NCI-H1105 treated with DMSO at 0.1 percent for 48 hours (cell line): ENCODE data around the gene NKAIN2.
"Not testable (repeated sequence)": the region's sequence is repeated elsewhere in the genome, so short reads cannot be mapped to it uniquely, and the experiment has no call there.

Source experiments
- DNase-seq: peaks from one replicate; lab custom pipeline; 2025; lab: John Stamatoyannopoulos, UW

NKAIN2 gene

GRCh38 chr6:124496334-124496733 is 692.7 kb downstream of the NKAIN2 start:
- no peak for DNase-seq

GRCh38 chr6:124512431-124512830 is 708.8 kb downstream of the NKAIN2 start:
- DNase-seq, result no peak

- no peak for DNase-seq
These were observed 713.7 kb downstream of the NKAIN2 start for GRCh38 chr6:124517339-124517738.

GRCh38 chr6:124520514-124520913 is 716.8 kb downstream of the NKAIN2 start:
- DNase-seq, result no peak

- DNase-seq, result no peak
These were observed 718.7 kb downstream of the NKAIN2 start for GRCh38 chr6:124522335-124522734.

- DNase-seq, result no peak
These were observed 721.0 kb downstream of the NKAIN2 start for GRCh38 chr6:124524491-124525200.

DNA sequence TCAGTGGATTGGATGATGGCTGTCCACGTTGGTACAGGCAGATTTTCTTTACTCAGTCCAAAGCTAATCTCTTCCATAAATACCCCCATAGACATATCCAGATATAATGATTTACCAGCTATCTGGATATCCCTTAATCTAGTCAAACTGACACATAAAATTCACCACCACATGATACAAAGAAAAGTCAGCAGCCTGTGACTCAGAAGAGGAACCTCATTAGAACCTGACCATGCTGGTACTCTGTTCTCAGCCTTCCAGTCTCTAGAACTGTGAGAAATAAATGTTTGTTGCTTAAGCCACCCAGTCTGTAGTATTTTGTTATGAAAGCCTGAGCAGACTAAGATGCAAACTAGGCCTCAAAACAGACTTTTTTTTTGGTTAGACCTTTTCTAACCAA is 727.3 kb downstream of the NKAIN2 start:
- no peak for DNase-seq

DNA sequence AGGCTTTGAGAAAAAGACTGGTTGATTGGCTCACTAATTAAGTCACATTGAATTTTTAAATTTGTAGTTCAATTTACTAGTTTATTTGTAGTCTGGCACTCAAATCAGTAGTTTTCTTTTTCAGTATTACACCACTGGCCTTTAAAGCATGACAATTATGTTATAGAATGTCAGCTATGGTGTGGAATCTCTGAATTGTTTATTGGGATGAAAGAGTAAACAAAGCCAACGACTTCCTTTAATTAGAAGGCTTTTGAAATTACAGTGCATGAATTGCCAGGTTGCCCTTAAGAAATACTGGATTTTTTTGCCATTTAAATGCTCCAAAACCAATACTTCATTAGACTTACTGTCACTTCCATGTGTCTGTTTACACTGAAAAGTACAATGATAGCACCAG is 731.6 kb downstream of the NKAIN2 start:
- DNase-seq, result no peak

DNA sequence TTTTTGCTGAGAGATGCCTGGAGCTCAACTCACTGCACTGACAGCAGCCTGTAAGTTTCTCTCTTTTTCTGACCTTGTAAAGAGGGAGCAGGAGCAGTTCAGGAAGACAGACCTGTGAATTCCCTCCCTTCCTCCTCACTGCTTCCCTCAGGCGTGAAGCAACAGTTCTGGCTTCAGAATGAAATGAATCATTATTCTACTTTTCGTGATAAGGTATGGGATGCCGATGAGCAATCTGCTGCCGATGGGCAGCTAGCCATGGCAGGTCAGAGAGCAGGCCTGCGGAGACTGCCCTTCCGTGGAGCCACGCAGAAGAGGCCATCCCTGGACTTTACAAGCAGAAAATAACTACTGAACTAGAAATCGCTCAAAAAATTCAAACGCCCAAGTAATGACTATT is 732.1 kb downstream of the NKAIN2 start:
- DNase-seq, result no peak

DNA sequence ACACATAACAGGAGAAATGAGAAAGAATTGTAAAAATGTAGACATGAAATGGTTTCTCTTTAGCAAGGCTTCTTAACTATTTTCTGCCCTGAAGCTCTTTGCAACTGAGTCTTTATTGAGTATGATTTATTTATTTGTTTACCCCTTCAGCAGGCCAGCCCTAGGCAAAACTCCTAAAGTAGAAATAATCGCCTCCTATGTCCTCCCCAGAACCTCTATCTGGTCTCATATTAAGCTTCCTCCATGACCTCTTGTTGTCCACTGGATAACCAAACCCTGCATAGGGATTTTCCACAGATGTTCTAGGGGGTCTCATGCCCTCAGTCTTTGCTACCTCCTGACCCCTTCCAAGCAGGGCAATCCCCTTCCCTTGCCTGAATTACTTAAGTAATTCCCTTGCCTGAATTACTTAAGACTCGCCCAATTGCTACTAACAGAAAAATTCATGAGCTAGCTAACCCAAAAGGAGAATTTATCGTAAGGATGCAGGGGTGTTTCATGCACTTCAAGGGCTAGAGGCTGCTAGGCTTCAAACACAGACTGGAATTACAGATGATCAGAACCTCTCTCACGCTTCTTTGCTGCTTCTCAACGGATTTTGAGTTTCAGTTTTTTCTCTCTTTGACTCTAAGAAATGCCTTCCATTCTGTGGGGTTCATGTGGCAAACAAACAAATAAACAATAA is 732.6 kb downstream of the NKAIN2 start:
- no peak for DNase-seq

- DNase-seq, result no peak
These were observed 733.2 kb downstream of the NKAIN2 start for GRCh38 chr6:124536842-124537191.

GRCh38 chr6:124539096-124539495 is 735.4 kb downstream of the NKAIN2 start:
- DNase-seq, result no peak

DNA sequence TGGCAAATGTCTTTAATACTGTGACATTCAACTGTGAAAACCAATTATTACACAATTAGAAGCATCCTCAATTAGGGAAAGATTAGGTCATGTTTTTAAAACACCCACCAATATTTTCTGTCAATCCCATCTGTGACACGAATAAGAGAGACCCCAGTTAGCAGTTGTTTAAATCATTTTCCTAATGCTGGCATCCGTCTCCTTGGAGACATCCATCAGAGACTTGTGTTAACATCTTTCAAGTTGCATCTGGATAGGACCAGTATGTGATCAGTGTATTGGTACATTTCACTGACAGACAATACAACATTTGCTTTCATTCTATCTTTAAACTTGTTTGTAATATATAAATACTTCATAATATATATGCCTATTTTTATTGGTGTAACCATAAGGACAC is 737.9 kb downstream of the NKAIN2 start:
- no peak for DNase-seq

- no peak for DNase-seq
These were observed 742.9 kb downstream of the NKAIN2 start for GRCh38 chr6:124546601-124547000.

DNA sequence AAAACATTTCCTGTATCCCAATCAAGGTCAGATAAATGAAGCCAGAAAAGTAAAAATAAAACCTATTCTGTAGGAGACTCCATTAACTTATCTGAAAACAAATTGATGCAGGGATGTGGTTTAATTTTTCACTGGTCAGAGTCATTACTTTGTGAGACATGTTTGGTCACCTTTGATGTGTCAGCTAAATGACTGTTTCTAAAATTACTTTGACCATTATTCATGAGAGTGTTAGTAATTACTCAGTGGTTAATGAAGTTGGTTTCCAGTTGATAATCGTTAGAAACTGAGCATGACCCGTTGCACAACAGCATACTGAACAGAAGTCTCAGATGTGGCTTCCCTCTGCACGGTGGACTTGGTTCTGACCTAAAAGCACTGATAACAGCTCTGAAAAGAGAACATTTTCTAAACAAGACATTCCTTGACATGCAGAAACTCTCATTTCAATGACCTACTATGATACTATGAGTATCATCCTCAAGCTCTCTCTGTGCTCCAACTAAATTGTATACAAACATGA is 748.1 kb downstream of the NKAIN2 start:
- DNase-seq, result no peak

DNA sequence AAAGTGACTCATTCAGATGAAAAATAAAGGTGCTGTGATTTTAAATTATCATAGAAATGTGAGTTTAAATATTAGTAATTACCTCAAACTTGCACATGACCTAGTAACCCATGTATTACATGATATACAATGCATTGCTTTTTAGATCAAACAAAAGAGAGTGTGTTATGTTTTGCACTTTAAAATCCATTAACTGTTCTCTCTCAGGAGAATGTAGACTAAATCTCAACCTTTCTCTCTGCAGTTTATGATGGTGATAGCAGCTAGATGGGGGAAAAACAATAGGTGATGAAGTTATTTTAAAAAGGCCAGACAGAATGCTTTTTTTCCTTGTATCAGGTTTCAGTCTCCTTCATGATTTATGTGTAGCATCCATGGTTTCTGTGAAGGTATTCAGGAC is 754.2 kb downstream of the NKAIN2 start:
- DNase-seq, result no peak

GRCh38 chr6:124560078-124560477 is 756.4 kb downstream of the NKAIN2 start:
- not testable (repeated sequence) for DNase-seq

- no peak for DNase-seq
These were observed 757.4 kb downstream of the NKAIN2 start for GRCh38 chr6:124560873-124561567.

- no peak for DNase-seq
These were observed 758.0 kb downstream of the NKAIN2 start for GRCh38 chr6:124561635-124562130.

- not testable (repeated sequence) for DNase-seq
These were observed 760.5 kb downstream of the NKAIN2 start for GRCh38 chr6:124564125-124564524.

- DNase-seq, result no peak
These were observed 763.7 kb downstream of the NKAIN2 start for GRCh38 chr6:124567401-124567800.

- no peak for DNase-seq
These were observed 770.3 kb downstream of the NKAIN2 start for GRCh38 chr6:124573953-124574352.
